ENCODE results near the gene C1orf116.
A peak's percentile ranks its signal among the peaks of the same experiment; 100 is the strongest.

The C1orf116 gene

GRCh38 chr1:207003210-207003609 lies 29.3 kb downstream of the C1orf116 start:
- peak overlapping the region; percentile 84 for H3K27ac ChIP-seq
- TF ChIP-seq CTCF (conservative IDR thresholded peaks at IDR 0.05) (no peak), ZFX (IDR thresholded peaks at IDR 0.05) (no peak)

- H3K27ac ChIP-seq, result peak overlapping the region; percentile 84
- no peak for TF ChIP-seq CTCF (conservative IDR thresholded peaks at IDR 0.05)
- peak; percentile 55 for TF ChIP-seq ZFX (IDR thresholded peaks at IDR 0.05)
Measured at GRCh38 chr1:207002724-207003146, 29.8 kb downstream of the C1orf116 start.

GRCh38 chr1:207001492-207002245 lies 30.9 kb downstream of the C1orf116 start:
- no peak for TF ChIP-seq ZFX (IDR thresholded peaks at IDR 0.05)
- H3K27ac ChIP-seq, result peak overlapping the region; percentile 84

GRCh38 chr1:207000651-207001291 lies 31.8 kb downstream of the C1orf116 start:
- no peak for TF ChIP-seq ZFX (IDR thresholded peaks at IDR 0.05)
- H3K27ac ChIP-seq, result peak overlapping the region; percentile 84; the same call in 1 of the 2 replicates

- TF ChIP-seq ZFX (IDR thresholded peaks at IDR 0.05) (no peak), CTCF (conservative IDR thresholded peaks at IDR 0.05) (no peak)
- H3K27ac ChIP-seq, result no peak overlapping the region
Measured at GRCh38 chr1:206998816-206999215, 33.7 kb downstream of the C1orf116 start.

- no peak for TF ChIP-seq ZFX (IDR thresholded peaks at IDR 0.05)
- no peak for TF ChIP-seq CTCF (conservative IDR thresholded peaks at IDR 0.05)
- H3K27ac ChIP-seq, result no peak overlapping the region
Measured at GRCh38 chr1:206992790-206993189, 39.8 kb downstream of the C1orf116 start.

GRCh38 chr1:206987873-206988272 lies 44.7 kb downstream of the C1orf116 start:
- H3K27ac ChIP-seq, result no peak overlapping the region
- no peak for TF ChIP-seq CTCF (conservative IDR thresholded peaks at IDR 0.05)
- TF ChIP-seq ZFX (IDR thresholded peaks at IDR 0.05), result no peak

GRCh38 chr1:206986885-206987284 lies 45.7 kb downstream of the C1orf116 start:
- TF ChIP-seq ZFX (IDR thresholded peaks at IDR 0.05), result no peak
- no peak for TF ChIP-seq CTCF (conservative IDR thresholded peaks at IDR 0.05)
- no peak overlapping the region for H3K27ac ChIP-seq

Data from C4-2B (cell line).